Measurements from ENCODE around the gene MBLAC1. TPM values are rescaled to one million over a fixed set of nuclear protein-coding genes. Genes with fewer than 3 reads are reported as not detected.

MBLAC1 gene
- total and polyA plus RNA-seq, 9 of the 15 experiments (the other 6 are each of a cell fraction or from before 2014, with no cell fraction given), result 0.03 to 3.1 (median 0.52) TPM

GRCh38 chr7:100126931-100127865 lies at the start of gene MBLAC1 (continued):
- TF ChIP-seq MEIS2 (IDR thresholded peaks at IDR 0.05; ENCODE audit: partially characterized antibody) (no peak), IRF2 (CRISPR knock-in tag; IDR thresholded peaks at IDR 0.05) (no peak), ZNF79 (CRISPR knock-in tag; IDR thresholded peaks at IDR 0.05; ENCODE audit: low read depth) (no peak), CBFB (CRISPR knock-in tag; IDR thresholded peaks at IDR 0.05) (0 out of 2 replicates have a peak, but pooled peaks have one; percentile 45), NR2C2 (CRISPR knock-in tag; IDR thresholded peaks at IDR 0.05) (0 out of 2 replicates have a peak, but pooled peaks have one; percentile 14), NR2C2 (tag; IDR thresholded peaks at IDR 0.05) (no peak; the same call in 1 of the 2 replicates), OTX1 (CRISPR knock-in tag; IDR thresholded peaks at IDR 0.05) (no peak), GABPB1 (CRISPR knock-in tag; IDR thresholded peaks at IDR 0.05) (peak; percentile 65), HMBOX1 (IDR thresholded peaks at IDR 0.05) (no peak), SMAD1 (IDR thresholded peaks at IDR 0.05; ENCODE audit: low read depth, low read length, partially characterized antibody) (no peak), LARP7 (IDR thresholded peaks at IDR 0.05) (no peak), CHD1 (IDR thresholded peaks at IDR 0.05; ENCODE audit: low read length) (peak; percentile 11), HINFP (tag; conservative IDR thresholded peaks at IDR 0.05; ENCODE audit: low read depth) (no peak), ZNF778 (CRISPR knock-in tag; IDR thresholded peaks at IDR 0.05) (no peak), FOS (IDR thresholded peaks at IDR 0.05; ENCODE audit: extremely low read depth, insufficient read length) (no peak), SIRT6 (IDR thresholded peaks at IDR 0.05; ENCODE audit: low read depth, low read length) (no peak), CREB5 (CRISPR knock-in tag; IDR thresholded peaks at IDR 0.05) (no peak), USF1 (CRISPR knock-in tag; IDR thresholded peaks at IDR 0.05) (no peak), MAX (CRISPR knock-in tag; IDR thresholded peaks at IDR 0.05) (no peak; the same call in 1 of the 2 replicates), NCOA1 (IDR thresholded peaks at IDR 0.05; ENCODE audit: low read depth) (no peak; the same call in 1 of the 2 replicates), ZNF431 (CRISPR knock-in tag; IDR thresholded peaks at IDR 0.05) (no peak), TEAD2 (tag; IDR thresholded peaks at IDR 0.05) (no peak), GABPA (tag; conservative IDR thresholded peaks at IDR 0.05; ENCODE audit: low read depth) (peak; percentile 80)
